ENCODE results near the gene TRMT6. TPM values are rescaled to one million over a fixed set of nuclear protein-coding genes. Genes with fewer than 3 reads are reported as not detected.

Gene TRMT6
- polyA plus RNA-seq, 1 of the 3 experiments (the other 2 are of a cell fraction): 16.1 TPM

DNA sequence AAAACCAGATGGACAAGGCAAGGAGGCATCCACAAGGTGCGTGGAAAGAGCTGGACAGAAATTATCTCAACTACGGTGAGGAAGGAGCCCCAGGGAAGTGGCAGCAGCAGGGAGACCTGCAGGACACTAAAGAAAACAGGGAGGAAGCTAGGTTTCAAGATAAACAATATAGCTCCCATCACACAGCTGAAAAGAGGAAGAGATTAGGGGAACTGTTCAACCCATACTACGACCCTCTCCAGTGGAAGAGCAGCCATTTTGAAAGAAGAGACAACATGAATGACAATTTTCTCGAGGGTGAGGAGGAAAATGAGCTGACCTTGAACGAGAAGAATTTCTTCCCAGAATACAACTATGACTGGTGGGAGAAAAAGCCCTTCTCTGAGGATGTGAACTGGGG, 26.8 kb downstream of the TRMT6 start:
- Histone ChIP-seq H3K79me2 (ENCODE audit: insufficient read depth) (no peaks in the 10 kb centered on the region), H3K4me3 (ENCODE audit: low read depth in 2 of 2, low read length in 1 of 2) (no peak overlapping the region)
- CTCF ChIA-PET: interaction anchor here (1.0 to 1.3 kb wide), 2 partner anchors 10 to 98 kb away, joined by 3 read pairs; no protein-coding TSS in a partner anchor

More for the DNA sequence above, 26.8 kb downstream of the TRMT6 start:
- H3K36me3 ChIP-seq (replicated peaks in 1 of 2; ENCODE audit: control insufficient read depth in 1 of 2, insufficient read depth in 2 of 2, low read length in 1 of 2): no peaks in the 10 kb centered on the region
- no peak for TF ChIP-seq GATA2 (CRISPR knock-in tag; IDR thresholded peaks at IDR 0.05)
- TF ChIP-seq PBX3 (IDR thresholded peaks at IDR 0.05): no peak
- TF ChIP-seq, protein P1, sequence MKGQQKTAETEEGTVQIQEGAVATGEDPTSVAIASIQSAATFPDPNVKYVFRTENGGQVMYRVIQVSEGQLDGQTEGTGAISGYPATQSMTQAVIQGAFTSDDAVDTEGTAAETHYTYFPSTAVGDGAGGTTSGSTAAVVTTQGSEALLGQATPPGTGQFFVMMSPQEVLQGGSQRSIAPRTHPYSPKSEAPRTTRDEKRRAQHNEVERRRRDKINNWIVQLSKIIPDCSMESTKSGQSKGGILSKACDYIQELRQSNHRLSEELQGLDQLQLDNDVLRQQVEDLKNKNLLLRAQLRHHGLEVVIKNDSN (IDR thresholded peaks at IDR 0.05; ENCODE audit: borderline replicate concordance, low read depth): no peak
- no peak for TF ChIP-seq POLR2AphosphoS5 (IDR thresholded peaks at IDR 0.05; ENCODE audit: low read depth, low read length)
- TF ChIP-seq FOXM1 (IDR thresholded peaks at IDR 0.05; ENCODE audit: low read depth): no peak
- no peak for TF ChIP-seq REST (IDR thresholded peaks at IDR 0.05; ENCODE audit: low read depth, low read length)
- TF ChIP-seq NFIC (IDR thresholded peaks at IDR 0.05; ENCODE audit: borderline replicate concordance): no peak
- no peak for TF ChIP-seq GABPA (IDR thresholded peaks at IDR 0.05; ENCODE audit: low read depth)
- TF ChIP-seq MXI1 (IDR thresholded peaks at IDR 0.05; ENCODE audit: low read depth, low read length): no peak
- no peak for TF ChIP-seq SIN3A (IDR thresholded peaks at IDR 0.05; ENCODE audit: borderline replicate concordance, low read depth, low read length)
- TF ChIP-seq RXRA (IDR thresholded peaks at IDR 0.05; ENCODE audit: borderline replicate concordance, low read depth): no peak
- TF ChIP-seq TAF1 (IDR thresholded peaks at IDR 0.05; ENCODE audit: borderline replicate concordance, low read depth, low read length): no peak
- no peak for TF ChIP-seq EP300 (IDR thresholded peaks at IDR 0.05; ENCODE audit: borderline replicate concordance in 1 of 2, low read depth in 1 of 2, low read length in 1 of 2)
- no peak for TF ChIP-seq USF2 (IDR thresholded peaks at IDR 0.05; ENCODE audit: borderline replicate concordance, low read depth, low read length)
- no peak for TF ChIP-seq TCF12 (IDR thresholded peaks at IDR 0.05)
- no peak for TF ChIP-seq TEAD4 (IDR thresholded peaks at IDR 0.05; ENCODE audit: borderline replicate concordance, insufficient read depth)
- TF ChIP-seq EZH2phosphoT487 (IDR thresholded peaks at IDR 0.05; ENCODE audit: borderline replicate concordance, low read depth): no peak
- TF ChIP-seq, protein P2, sequence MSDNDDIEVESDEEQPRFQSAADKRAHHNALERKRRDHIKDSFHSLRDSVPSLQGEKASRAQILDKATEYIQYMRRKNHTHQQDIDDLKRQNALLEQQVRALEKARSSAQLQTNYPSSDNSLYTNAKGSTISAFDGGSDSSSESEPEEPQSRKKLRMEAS (IDR thresholded peaks at IDR 0.05; ENCODE audit: low read depth): no peak
- no peak for TF ChIP-seq ZBTB33 (IDR thresholded peaks at IDR 0.05; ENCODE audit: borderline replicate concordance, low read depth)
- 51% methylated on average over 5 of the region's 5 CpGs for WGBS (ENCODE audit: low lambda C conversion rate)
- H3K9me3 ChIP-seq: no peaks in the 10 kb centered on the region
- no peak overlapping the region for H2AFZ ChIP-seq (ENCODE audit: low read depth)
- no peaks in the 10 kb centered on the region for H3K27me3 ChIP-seq (ENCODE audit: insufficient read depth)
- H3K4me2 ChIP-seq: no peak overlapping the region
- H3K4me1 ChIP-seq (ENCODE audit: control insufficient read depth in 1 of 2, insufficient read depth in 2 of 2, low read depth in 1 of 2, low read length in 1 of 2): peaks cover 3 to 14% of the 10 kb centered on the region in 2 experiments; a peak in 2 of 4 replicates
- H3K9ac ChIP-seq: no peak overlapping the region
- POLR2A ChIA-PET: interaction anchor here (0.5 kb wide), 1 partner anchor 173 kb away, joined by 3 read pairs; no protein-coding TSS in a partner anchor
- H3F3A ChIP-seq (replicated peaks; ENCODE audit: insufficient read depth): peaks cover 9% of the 10 kb centered on the region
- DNase-seq: no peak
- no peaks in the 10 kb centered on the region for H3K9me2 ChIP-seq
- H4K20me1 ChIP-seq (ENCODE audit: insufficient read depth): no peaks in the 10 kb centered on the region
- no peak overlapping the region for H3K27ac ChIP-seq (ENCODE audit: low read depth in 2 of 2, low read length in 1 of 2)
